H1 (cell line): ENCODE measurements around the gene JAKMIP2. TPM values are rescaled to one million over a fixed set of nuclear protein-coding genes. Genes with fewer than 3 reads are reported as not detected.

ENCODE experiments used
- CREB1 ChIP-seq: IDR thresholded peaks from 2 replicates; pipeline ENCODE4 v1.6.1; 2012; ENCODE audit warnings: inconsistent platforms
- ZNF274 ChIP-seq: IDR thresholded peaks from 2 replicates; pipeline ENCODE4 v1.7.0; 2012; ENCODE audit warnings: low read length, borderline replicate concordance; ENCODE audit errors: extremely low read depth
- polyA plus RNA-seq, 7 experiments: library from polyadenylated mRNA; depleted of rRNA in 3 of 7; stranded (reverse) in 5 of 7; unstranded in 2 of 7; fragments of >200 nt in 5 of 7; fragments of 200-250 nt in 2 of 7; gene quantifications; 1 replicate in 5 of 7; 2 replicates in 1 of 7; 4 replicates in 1 of 7; pipeline versions ENCODE4 v1.2.1 to v1.2.3, GENCODE V29; 2011 to 2013; ENCODE audit warnings: missing spikeins in 2 of 7, mixed read lengths in 2 of 7
- total RNA-seq: library from RNA; stranded (reverse); fragmentation: NEBNext Ultra II Directional; extraction: Animal tissue kit (Norgen Biotek cat#: 25700); gene quantifications from 2 replicates; pipeline ENCODE4 v1.2.1, GENCODE V29; 2021
- TF ChIP-seq, protein P1 (sequence below): fragments of 300-600 bp; sonication (generic); IDR thresholded peaks from 2 replicates; pipeline ENCODE4 v1.7.1; 2012; ENCODE audit warnings: low read length, moderate library complexity, mild to moderate bottlenecking, inconsistent platforms; ENCODE audit not compliant: insufficient replicate concordance

JAKMIP2 gene
- total and polyA plus RNA-seq, 2 of the 8 experiments (the other 6 are each of a cell fraction or from before 2014, with no cell fraction given): 2.4 to 13.6 TPM

DNA sequence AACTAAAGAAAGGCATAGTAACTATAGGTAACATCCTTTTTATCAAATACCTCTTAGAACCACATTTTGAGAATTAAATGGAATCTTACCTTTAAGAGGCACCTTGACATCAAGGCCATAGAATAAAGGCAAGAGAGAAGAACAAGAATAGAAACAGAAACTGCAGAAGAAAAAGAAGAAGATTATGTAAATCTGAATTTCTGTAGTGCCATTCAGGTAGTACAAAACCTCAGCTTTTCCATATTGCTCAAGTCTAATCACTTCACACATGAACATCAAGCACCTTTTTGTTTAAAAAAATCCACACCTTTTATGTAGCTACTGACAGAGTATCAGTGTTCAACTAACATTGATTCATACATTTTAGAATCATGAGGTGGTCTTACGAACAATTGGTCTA lies 180.9 kb downstream of the JAKMIP2 start (continued):
- TF ChIP-seq, protein P1, sequence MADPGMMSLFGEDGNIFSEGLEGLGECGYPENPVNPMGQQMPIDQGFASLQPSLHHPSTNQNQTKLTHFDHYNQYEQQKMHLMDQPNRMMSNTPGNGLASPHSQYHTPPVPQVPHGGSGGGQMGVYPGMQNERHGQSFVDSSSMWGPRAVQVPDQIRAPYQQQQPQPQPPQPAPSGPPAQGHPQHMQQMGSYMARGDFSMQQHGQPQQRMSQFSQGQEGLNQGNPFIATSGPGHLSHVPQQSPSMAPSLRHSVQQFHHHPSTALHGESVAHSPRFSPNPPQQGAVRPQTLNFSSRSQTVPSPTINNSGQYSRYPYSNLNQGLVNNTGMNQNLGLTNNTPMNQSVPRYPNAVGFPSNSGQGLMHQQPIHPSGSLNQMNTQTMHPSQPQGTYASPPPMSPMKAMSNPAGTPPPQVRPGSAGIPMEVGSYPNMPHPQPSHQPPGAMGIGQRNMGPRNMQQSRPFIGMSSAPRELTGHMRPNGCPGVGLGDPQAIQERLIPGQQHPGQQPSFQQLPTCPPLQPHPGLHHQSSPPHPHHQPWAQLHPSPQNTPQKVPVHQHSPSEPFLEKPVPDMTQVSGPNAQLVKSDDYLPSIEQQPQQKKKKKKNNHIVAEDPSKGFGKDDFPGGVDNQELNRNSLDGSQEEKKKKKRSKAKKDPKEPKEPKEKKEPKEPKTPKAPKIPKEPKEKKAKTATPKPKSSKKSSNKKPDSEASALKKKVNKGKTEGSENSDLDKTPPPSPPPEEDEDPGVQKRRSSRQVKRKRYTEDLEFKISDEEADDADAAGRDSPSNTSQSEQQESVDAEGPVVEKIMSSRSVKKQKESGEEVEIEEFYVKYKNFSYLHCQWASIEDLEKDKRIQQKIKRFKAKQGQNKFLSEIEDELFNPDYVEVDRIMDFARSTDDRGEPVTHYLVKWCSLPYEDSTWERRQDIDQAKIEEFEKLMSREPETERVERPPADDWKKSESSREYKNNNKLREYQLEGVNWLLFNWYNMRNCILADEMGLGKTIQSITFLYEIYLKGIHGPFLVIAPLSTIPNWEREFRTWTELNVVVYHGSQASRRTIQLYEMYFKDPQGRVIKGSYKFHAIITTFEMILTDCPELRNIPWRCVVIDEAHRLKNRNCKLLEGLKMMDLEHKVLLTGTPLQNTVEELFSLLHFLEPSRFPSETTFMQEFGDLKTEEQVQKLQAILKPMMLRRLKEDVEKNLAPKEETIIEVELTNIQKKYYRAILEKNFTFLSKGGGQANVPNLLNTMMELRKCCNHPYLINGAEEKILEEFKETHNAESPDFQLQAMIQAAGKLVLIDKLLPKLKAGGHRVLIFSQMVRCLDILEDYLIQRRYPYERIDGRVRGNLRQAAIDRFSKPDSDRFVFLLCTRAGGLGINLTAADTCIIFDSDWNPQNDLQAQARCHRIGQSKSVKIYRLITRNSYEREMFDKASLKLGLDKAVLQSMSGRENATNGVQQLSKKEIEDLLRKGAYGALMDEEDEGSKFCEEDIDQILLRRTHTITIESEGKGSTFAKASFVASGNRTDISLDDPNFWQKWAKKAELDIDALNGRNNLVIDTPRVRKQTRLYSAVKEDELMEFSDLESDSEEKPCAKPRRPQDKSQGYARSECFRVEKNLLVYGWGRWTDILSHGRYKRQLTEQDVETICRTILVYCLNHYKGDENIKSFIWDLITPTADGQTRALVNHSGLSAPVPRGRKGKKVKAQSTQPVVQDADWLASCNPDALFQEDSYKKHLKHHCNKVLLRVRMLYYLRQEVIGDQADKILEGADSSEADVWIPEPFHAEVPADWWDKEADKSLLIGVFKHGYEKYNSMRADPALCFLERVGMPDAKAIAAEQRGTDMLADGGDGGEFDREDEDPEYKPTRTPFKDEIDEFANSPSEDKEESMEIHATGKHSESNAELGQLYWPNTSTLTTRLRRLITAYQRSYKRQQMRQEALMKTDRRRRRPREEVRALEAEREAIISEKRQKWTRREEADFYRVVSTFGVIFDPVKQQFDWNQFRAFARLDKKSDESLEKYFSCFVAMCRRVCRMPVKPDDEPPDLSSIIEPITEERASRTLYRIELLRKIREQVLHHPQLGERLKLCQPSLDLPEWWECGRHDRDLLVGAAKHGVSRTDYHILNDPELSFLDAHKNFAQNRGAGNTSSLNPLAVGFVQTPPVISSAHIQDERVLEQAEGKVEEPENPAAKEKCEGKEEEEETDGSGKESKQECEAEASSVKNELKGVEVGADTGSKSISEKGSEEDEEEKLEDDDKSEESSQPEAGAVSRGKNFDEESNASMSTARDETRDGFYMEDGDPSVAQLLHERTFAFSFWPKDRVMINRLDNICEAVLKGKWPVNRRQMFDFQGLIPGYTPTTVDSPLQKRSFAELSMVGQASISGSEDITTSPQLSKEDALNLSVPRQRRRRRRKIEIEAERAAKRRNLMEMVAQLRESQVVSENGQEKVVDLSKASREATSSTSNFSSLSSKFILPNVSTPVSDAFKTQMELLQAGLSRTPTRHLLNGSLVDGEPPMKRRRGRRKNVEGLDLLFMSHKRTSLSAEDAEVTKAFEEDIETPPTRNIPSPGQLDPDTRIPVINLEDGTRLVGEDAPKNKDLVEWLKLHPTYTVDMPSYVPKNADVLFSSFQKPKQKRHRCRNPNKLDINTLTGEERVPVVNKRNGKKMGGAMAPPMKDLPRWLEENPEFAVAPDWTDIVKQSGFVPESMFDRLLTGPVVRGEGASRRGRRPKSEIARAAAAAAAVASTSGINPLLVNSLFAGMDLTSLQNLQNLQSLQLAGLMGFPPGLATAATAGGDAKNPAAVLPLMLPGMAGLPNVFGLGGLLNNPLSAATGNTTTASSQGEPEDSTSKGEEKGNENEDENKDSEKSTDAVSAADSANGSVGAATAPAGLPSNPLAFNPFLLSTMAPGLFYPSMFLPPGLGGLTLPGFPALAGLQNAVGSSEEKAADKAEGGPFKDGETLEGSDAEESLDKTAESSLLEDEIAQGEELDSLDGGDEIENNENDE: no peak
- TF ChIP-seq ZNF274 (no peak), CREB1 (no peak)
